SK-N-SH (cell line): ENCODE data around the gene NLGN1. TPM values are rescaled to one million over a fixed set of nuclear protein-coding genes. Genes with fewer than 3 reads are reported as not detected.
A peak's percentile ranks its signal among the peaks of the same experiment; 100 is the strongest.

Experiments used
- CTCF ChIA-PET: fragments of 300-600, 350-600 bp; formaldehyde crosslinking; extraction: SDS; loops from one replicate; lab custom pipeline; 2021; lab: Yijun Ruan, JAX
- POLR2A ChIA-PET: fragments of 350-600 bp; sonication (Branson Sonifier 250); formaldehyde crosslinking; extraction: SDS; loops from one replicate; lab custom pipeline; 2020; ENCODE audit warnings: antibody characterized with exemption, inconsistent platforms; lab: Yijun Ruan, JAX
- DNase-seq: peaks from one replicate; pipeline ENCODE4 v3.0.0; 2012
- H2AFZ ChIP-seq: fragments of 200-600 bp; sonication (generic); 2 replicates; pipeline ENCODE4 v1.8.1; 2016; ENCODE audit warnings: antibody characterized with exemption, mild to moderate bottlenecking, low read depth
- H3F3A ChIP-seq: fragments of 200-600 bp; sonication (generic); replicated peaks from 2 replicates; pipeline ENCODE3; 2016; ENCODE audit warnings: antibody characterized with exemption, mild to moderate bottlenecking; ENCODE audit not compliant: insufficient read depth
- H3K27ac ChIP-seq, 2 experiments: fragments of 200-500 bp in 1 of 2; fragments of 200-600 bp in 1 of 2; sonication (Bioruptor generic) in 1 of 2; sonication (generic), shearing (Covaris generic) in 1 of 2; 2 replicates each; pipeline versions ENCODE4 v1.5.1 to v1.6.1; 2014 to 2016; ENCODE audit warnings: low read depth in 2 of 2, inconsistent platforms in 1 of 2, low read length in 1 of 2, mild to moderate bottlenecking in 1 of 2, mixed read lengths in 1 of 2
- H3K27me3 ChIP-seq: fragments of 200-600 bp; sonication (generic), shearing (Covaris generic); 2 replicates; pipeline ENCODE4 v1.6.1; 2016; ENCODE audit warnings: mixed run types; ENCODE audit not compliant: insufficient read depth
- H3K36me3 ChIP-seq, 2 experiments: fragments of 200-500 bp in 1 of 2; fragments of 200-600 bp in 1 of 2; sonication (Bioruptor generic) in 1 of 2; sonication (generic) in 1 of 2; replicated peaks in 1 of 2; 2 replicates each; pipeline versions ENCODE3 to v1.5.1; 2014 to 2016; ENCODE audit warnings: low read length in 1 of 2, mild to moderate bottlenecking in 1 of 2; ENCODE audit not compliant: insufficient read depth in 2 of 2, control insufficient read depth in 1 of 2
- H3K4me1 ChIP-seq, 2 experiments: fragments of 200-500 bp in 1 of 2; fragments of 200-600 bp in 1 of 2; sonication (Bioruptor generic) in 1 of 2; sonication (generic), shearing (Covaris generic) in 1 of 2; 2 replicates each; pipeline versions ENCODE4 v1.5.1 to v1.6.1; 2014 to 2016; ENCODE audit warnings: low read depth in 1 of 2, low read length in 1 of 2, mixed run types in 1 of 2; ENCODE audit not compliant: insufficient read depth in 2 of 2, control insufficient read depth in 1 of 2
- H3K4me2 ChIP-seq: fragments of 200-600 bp; sonication (generic), shearing (Covaris generic); 2 replicates; pipeline ENCODE4 v1.6.1; 2017; ENCODE audit warnings: mixed run types
- H3K4me3 ChIP-seq, 2 experiments: fragments of 200-500 bp in 1 of 2; fragments of 200-600 bp in 1 of 2; sonication (Bioruptor generic) in 1 of 2; sonication (generic), shearing (Covaris generic) in 1 of 2; 2 replicates each; pipeline versions ENCODE4 v1.5.1 to v1.8.1; 2014 to 2016; ENCODE audit warnings: low read depth in 2 of 2, inconsistent platforms in 1 of 2, low read length in 1 of 2, mild to moderate bottlenecking in 1 of 2, mixed read lengths in 1 of 2, moderate library complexity in 1 of 2
- H3K79me2 ChIP-seq: fragments of 200-600 bp; sonication (generic); 2 replicates; pipeline ENCODE4 v1.8.1; 2017; ENCODE audit warnings: mild to moderate bottlenecking; ENCODE audit not compliant: insufficient read depth
- H3K9ac ChIP-seq: fragments of 200-600 bp; sonication (generic); 2 replicates; pipeline ENCODE4 v1.6.1; 2017; ENCODE audit warnings: mixed run types
- H3K9me2 ChIP-seq: fragments of 200-600 bp; sonication (generic); 2 replicates; pipeline ENCODE4 v1.6.1; 2017; ENCODE audit warnings: mixed run types
- H3K9me3 ChIP-seq: fragments of 200-600 bp; sonication (generic); 2 replicates; pipeline ENCODE4 v1.6.1; 2017; ENCODE audit warnings: mixed run types, mild to moderate bottlenecking, moderate library complexity
- H4K20me1 ChIP-seq: fragments of 200-600 bp; sonication (generic); 2 replicates; pipeline ENCODE4 v1.6.1; 2017; ENCODE audit warnings: mild to moderate bottlenecking, mixed run types; ENCODE audit not compliant: insufficient read depth
- CHD2 ChIP-seq: fragments of 150-350 bp; IDR thresholded peaks from 2 replicates; pipeline ENCODE4 v1.6.1; 2018; ENCODE audit warnings: low read length; ENCODE audit not compliant: partially characterized antibody
- EZH2phosphoT487 ChIP-seq: fragments of 200-600 bp; sonication (generic); IDR thresholded peaks from 2 replicates; pipeline ENCODE4 v1.6.1; 2017; ENCODE audit warnings: low read depth, mixed run types, mild to moderate bottlenecking, antibody characterized with exemption, moderate library complexity, borderline replicate concordance
- FOXJ3 ChIP-seq: sonication (generic); formaldehyde crosslinking; IDR thresholded peaks from 2 replicates; pipeline ENCODE4 v1.5.1; 2020; ENCODE audit warnings: mild to moderate bottlenecking, missing genetic modification reagents
- GABPA ChIP-seq: IDR thresholded peaks from 2 replicates; pipeline ENCODE4 v1.4.0; 2012; ENCODE audit warnings: low read depth, mild to moderate bottlenecking
- GATA2 ChIP-seq: sonication (generic); formaldehyde crosslinking; IDR thresholded peaks from 2 replicates; pipeline ENCODE4 v1.5.0; 2020; ENCODE audit warnings: mild to moderate bottlenecking, missing genetic modification reagents
- JUND ChIP-seq: IDR thresholded peaks from 2 replicates; pipeline ENCODE4 v1.4.0; 2012
- MXI1 ChIP-seq: IDR thresholded peaks from 2 replicates; pipeline ENCODE4 v1.6.1; 2012; ENCODE audit warnings: mild to moderate bottlenecking, low read depth, low read length, improper control_type of control experiment
- NRF1 ChIP-seq: IDR thresholded peaks from 2 replicates; pipeline ENCODE4 v1.6.1; 2012; ENCODE audit warnings: low read depth, mild to moderate bottlenecking, low read length
- POLR2AphosphoS5 ChIP-seq: IDR thresholded peaks from 2 replicates; pipeline ENCODE4 v1.6.1; 2012; ENCODE audit warnings: low read depth, low read length
- RAD21 ChIP-seq: IDR thresholded peaks from 2 replicates; pipeline ENCODE4 v1.6.1; 2012; ENCODE audit warnings: mild to moderate bottlenecking, low read length
- RCOR1 ChIP-seq: fragments of 150-350 bp; IDR thresholded peaks from 2 replicates; pipeline ENCODE4 v1.6.1; 2017; ENCODE audit warnings: antibody characterized with exemption, low read length
- REST ChIP-seq: IDR thresholded peaks from 2 replicates; pipeline ENCODE4 v1.6.1; 2012; ENCODE audit warnings: mild to moderate bottlenecking, low read depth, low read length, moderate library complexity
- RXRA ChIP-seq: IDR thresholded peaks from 2 replicates; pipeline ENCODE4 v1.4.0; 2012; ENCODE audit warnings: low read depth, mild to moderate bottlenecking, borderline replicate concordance
- SIN3A ChIP-seq: IDR thresholded peaks from 2 replicates; pipeline ENCODE4 v1.6.1; 2012; ENCODE audit warnings: low read depth, mild to moderate bottlenecking, low read length, moderate library complexity, borderline replicate concordance
- TAF1 ChIP-seq: IDR thresholded peaks from 2 replicates; pipeline ENCODE4 v1.6.1; 2012; ENCODE audit warnings: low read depth, mild to moderate bottlenecking, low read length, moderate library complexity, borderline replicate concordance
- TEAD4 ChIP-seq: IDR thresholded peaks from 2 replicates; pipeline ENCODE4 v1.4.0; 2012; ENCODE audit warnings: mild to moderate bottlenecking, borderline replicate concordance; ENCODE audit not compliant: insufficient read depth
- WGBS: methylation state at CpG from one replicate; pipeline ENCODE4 v1.1.6; 2017; ENCODE audit warnings: low lambda C conversion rate; 5-methylcytosine and 5-hydroxymethylcytosine counted together
- polyA plus RNA-seq, 3 experiments: library from polyadenylated mRNA; depleted of rRNA; stranded (reverse); fragments of >200 nt; gene quantifications; 2 replicates each; pipeline ENCODE4 v1.2.3, GENCODE V29; 2012
- TF ChIP-seq, protein P1 (sequence below): IDR thresholded peaks from 2 replicates; pipeline ENCODE4 v1.4.0; 2012; ENCODE audit warnings: low read depth

Gene NLGN1
- polyA plus RNA-seq, 1 of the 3 experiments (the other 2 are of a cell fraction) = 1.5 TPM

- H3K4me2 ChIP-seq = no peak overlapping the region
- WGBS = 57% methylated on average over 2 of the region's 2 CpGs
- no peak overlapping the region for H2AFZ ChIP-seq
- H4K20me1 ChIP-seq = no peaks in the 10 kb centered on the region
- no peak overlapping the region for H3K9ac ChIP-seq
- H3K9me2 ChIP-seq = no peaks in the 10 kb centered on the region
- ChIA-PET POLR2A (no interaction called here), CTCF (no interaction called here)
- 0 out of 4 replicates have a peak, but pooled peaks cover 0 to 4% of the 10 kb centered on the region in 2 experiments for H3K4me1 ChIP-seq
- no peak overlapping the region for H3K4me3 ChIP-seq
- no peaks in the 10 kb centered on the region for H3K79me2 ChIP-seq
- H3K9me3 ChIP-seq = no peaks in the 10 kb centered on the region
- H3F3A ChIP-seq = peaks cover 8% of the 10 kb centered on the region
- H3K27me3 ChIP-seq = no peaks in the 10 kb centered on the region
- DNase-seq = no peak
- H3K36me3 ChIP-seq = no peaks in the 10 kb centered on the region
- peak overlapping the region in 1 of 2 experiments; percentile 39; a peak in 2 of 4 replicates for H3K27ac ChIP-seq
- no peak for TF ChIP-seq POLR2AphosphoS5
- no peak for TF ChIP-seq TAF1
- no peak for TF ChIP-seq RCOR1
- no peak for TF ChIP-seq REST
- TF ChIP-seq CHD2 = no peak
- no peak for TF ChIP-seq SIN3A
- TF ChIP-seq MXI1 = no peak
- no peak for TF ChIP-seq NRF1
- TF ChIP-seq, protein P1, sequence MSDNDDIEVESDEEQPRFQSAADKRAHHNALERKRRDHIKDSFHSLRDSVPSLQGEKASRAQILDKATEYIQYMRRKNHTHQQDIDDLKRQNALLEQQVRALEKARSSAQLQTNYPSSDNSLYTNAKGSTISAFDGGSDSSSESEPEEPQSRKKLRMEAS = no peak
- no peak for TF ChIP-seq EZH2phosphoT487
- TF ChIP-seq RXRA = no peak
- TF ChIP-seq JUND = no peak
- TF ChIP-seq RAD21 = no peak
- no peak for TF ChIP-seq TEAD4
- no peak for TF ChIP-seq GATA2 (CRISPR knock-in tag)
- TF ChIP-seq FOXJ3 (CRISPR knock-in tag) = no peak
- TF ChIP-seq GABPA = no peak
These were observed 372.5 kb downstream of the NLGN1 start for GRCh38 chr3:173770011-173770410.
